ENCODE data around the gene ORC6. TPM values are rescaled to one million over a fixed set of nuclear protein-coding genes. Genes with fewer than 3 reads are reported as not detected.
"Not testable (repeated sequence)": the region's sequence is repeated elsewhere in the genome, so short reads cannot be mapped to it uniquely, and the experiment has no call there.

The ORC6 gene
- total and polyA plus RNA-seq, 2 experiments from 2014 or later, result 15.4 to 15.8 TPM

DNA sequence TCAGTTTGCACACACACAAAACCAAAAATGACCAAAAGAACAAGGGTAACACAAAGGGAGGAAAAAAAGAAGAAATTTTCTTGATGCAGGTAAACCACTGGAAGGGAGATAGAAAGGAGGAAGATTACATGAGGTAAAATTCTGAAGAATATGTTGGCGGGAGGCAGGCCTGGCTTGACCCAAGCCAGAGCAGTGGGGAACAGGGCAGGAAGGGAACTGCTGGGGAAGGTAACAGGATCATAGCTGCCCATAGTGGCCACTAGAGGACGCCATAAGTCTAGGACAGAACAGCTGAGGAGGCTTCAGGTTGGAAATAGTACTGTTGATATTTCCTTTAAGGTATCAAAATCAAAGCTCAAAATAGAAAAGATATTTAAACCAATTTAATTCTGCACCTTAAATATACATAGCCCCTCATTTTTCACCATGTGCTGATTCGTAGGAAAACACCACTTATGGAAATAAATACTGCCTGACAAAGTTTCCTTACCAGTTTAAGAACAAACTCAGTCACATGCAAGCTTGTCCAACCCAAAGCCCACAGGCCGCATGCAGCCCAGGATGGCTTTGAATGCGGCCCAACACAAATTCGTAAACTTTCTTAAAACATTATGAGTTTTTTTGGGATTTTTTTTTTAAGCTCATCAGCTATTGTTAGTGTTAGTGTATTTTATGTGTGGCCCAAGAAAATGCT lies 16.0 kb upstream of the ORC6 start:
- peaks cover 37% of the 10 kb centered on the region for H3K79me2 ChIP-seq
- TF ChIP-seq EZH2 (IDR thresholded peaks at IDR 0.05; ENCODE audit: borderline replicate concordance) (no peak), EZH2phosphoT487 (IDR thresholded peaks at IDR 0.05; ENCODE audit: low read depth, severe bottlenecking, unreplicated experiment) (no peak)
- TF ChIP-seq, protein P1, sequence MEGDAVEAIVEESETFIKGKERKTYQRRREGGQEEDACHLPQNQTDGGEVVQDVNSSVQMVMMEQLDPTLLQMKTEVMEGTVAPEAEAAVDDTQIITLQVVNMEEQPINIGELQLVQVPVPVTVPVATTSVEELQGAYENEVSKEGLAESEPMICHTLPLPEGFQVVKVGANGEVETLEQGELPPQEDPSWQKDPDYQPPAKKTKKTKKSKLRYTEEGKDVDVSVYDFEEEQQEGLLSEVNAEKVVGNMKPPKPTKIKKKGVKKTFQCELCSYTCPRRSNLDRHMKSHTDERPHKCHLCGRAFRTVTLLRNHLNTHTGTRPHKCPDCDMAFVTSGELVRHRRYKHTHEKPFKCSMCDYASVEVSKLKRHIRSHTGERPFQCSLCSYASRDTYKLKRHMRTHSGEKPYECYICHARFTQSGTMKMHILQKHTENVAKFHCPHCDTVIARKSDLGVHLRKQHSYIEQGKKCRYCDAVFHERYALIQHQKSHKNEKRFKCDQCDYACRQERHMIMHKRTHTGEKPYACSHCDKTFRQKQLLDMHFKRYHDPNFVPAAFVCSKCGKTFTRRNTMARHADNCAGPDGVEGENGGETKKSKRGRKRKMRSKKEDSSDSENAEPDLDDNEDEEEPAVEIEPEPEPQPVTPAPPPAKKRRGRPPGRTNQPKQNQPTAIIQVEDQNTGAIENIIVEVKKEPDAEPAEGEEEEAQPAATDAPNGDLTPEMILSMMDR (IDR thresholded peaks at IDR 0.05; ENCODE audit: poor library complexity), result peak; percentile 84
- WGBS (ENCODE audit: low lambda C conversion rate, missing lambda C conversion rate), result 66% methylated on average over 6 of the region's 6 CpGs
- peaks cover 6% of the 10 kb centered on the region for H4K20me1 ChIP-seq (ENCODE audit: insufficient read depth, poor library complexity, severe bottlenecking)
- H3K27me3 ChIP-seq, result no peaks in the 10 kb centered on the region
- H3K27ac ChIP-seq, result no peak overlapping the region
- H3K9me2 ChIP-seq (replicated peaks; ENCODE audit: insufficient read depth), result no peaks in the 10 kb centered on the region
- H3K9me3 ChIP-seq (ENCODE audit: low read depth), result no peaks in the 10 kb centered on the region
- H3K4me3 ChIP-seq, result no peak overlapping the region
- peaks cover 5% of the 10 kb centered on the region for H3K36me3 ChIP-seq (replicated peaks; ENCODE audit: insufficient read depth, low read depth)
- peak; percentile 80 for DNase-seq (ENCODE audit: low spot score)
- no peak overlapping the region for H3K4me2 ChIP-seq
- H3K4me1 ChIP-seq (ENCODE audit: insufficient read depth), result peaks cover 6% of the 10 kb centered on the region
- H2AFZ ChIP-seq, result no peak overlapping the region

DNA sequence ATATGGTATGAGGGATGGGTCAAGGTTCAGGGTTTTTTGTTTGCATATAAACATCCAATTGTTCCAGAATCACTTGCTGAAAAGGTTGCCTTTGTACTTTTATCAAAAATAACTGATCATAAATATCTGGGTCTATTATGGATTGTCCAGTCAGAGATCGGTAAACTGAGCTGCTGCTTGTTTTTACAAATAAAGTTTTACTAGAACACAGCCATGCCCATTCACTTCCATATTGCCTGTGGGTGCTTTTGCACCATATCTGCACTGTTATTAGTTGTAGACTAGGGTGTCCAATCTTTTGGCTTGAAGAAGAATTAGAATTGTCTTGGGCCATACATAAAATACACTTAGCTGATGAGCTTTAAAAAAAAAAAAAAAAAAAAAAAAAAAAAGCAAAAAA lies 11.5 kb upstream of the ORC6 start:
- not testable (repeated sequence) for H3K27me3 ChIP-seq; H3K36me3 ChIP-seq (replicated peaks; ENCODE audit: insufficient read depth, low read depth); H3K4me1 ChIP-seq (ENCODE audit: insufficient read depth); H3K4me3 ChIP-seq; DNase-seq (ENCODE audit: low spot score); H3K4me2 ChIP-seq; H3K27ac ChIP-seq; H2AFZ ChIP-seq; H3K9me3 ChIP-seq (ENCODE audit: low read depth); H4K20me1 ChIP-seq (ENCODE audit: insufficient read depth, poor library complexity, severe bottlenecking); H3K9me2 ChIP-seq (replicated peaks; ENCODE audit: insufficient read depth)
- peaks cover 46% of the 10 kb centered on the region for H3K79me2 ChIP-seq
- 92% methylated on average over 1 of the region's 1 CpG for WGBS (ENCODE audit: low lambda C conversion rate, missing lambda C conversion rate)

DNA sequence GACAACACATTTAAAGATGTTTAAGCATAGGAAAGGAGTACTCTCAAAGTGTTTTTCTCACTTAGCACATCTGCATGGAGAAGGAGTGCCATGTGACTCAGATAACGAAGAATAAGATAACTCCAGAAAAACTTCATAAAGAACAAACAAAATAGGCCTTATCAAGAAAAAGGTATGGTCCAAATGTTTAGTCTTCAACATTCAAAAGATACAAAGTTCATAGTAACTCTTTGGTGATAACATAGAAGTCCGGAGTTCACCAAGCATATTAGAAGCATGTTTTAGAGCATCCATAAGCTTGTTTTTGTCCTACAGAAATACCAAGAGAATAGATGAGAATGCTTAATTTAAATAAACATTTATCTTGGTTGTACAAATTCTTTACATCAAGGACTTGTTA lies 7.6 kb upstream of the ORC6 start:
- DNase-seq (ENCODE audit: low spot score); H3K27me3 ChIP-seq; H3K4me3 ChIP-seq; H2AFZ ChIP-seq; H3K9me3 ChIP-seq (ENCODE audit: low read depth); H3K36me3 ChIP-seq (replicated peaks; ENCODE audit: insufficient read depth, low read depth); H3K9me2 ChIP-seq (replicated peaks; ENCODE audit: insufficient read depth): not testable (repeated sequence)
- 49% methylated on average over 2 of the region's 2 CpGs for WGBS (ENCODE audit: low lambda C conversion rate, missing lambda C conversion rate)
- peaks cover 23% of the 10 kb centered on the region for H3K4me1 ChIP-seq (ENCODE audit: insufficient read depth)
- peaks cover 77% of the 10 kb centered on the region for H3K79me2 ChIP-seq
- H3K27ac ChIP-seq, result peak overlapping the region; percentile 2
- peak overlapping the region; percentile 78 for H3K4me2 ChIP-seq
- H4K20me1 ChIP-seq (ENCODE audit: insufficient read depth, poor library complexity, severe bottlenecking), result peaks cover 38% of the 10 kb centered on the region

DNA sequence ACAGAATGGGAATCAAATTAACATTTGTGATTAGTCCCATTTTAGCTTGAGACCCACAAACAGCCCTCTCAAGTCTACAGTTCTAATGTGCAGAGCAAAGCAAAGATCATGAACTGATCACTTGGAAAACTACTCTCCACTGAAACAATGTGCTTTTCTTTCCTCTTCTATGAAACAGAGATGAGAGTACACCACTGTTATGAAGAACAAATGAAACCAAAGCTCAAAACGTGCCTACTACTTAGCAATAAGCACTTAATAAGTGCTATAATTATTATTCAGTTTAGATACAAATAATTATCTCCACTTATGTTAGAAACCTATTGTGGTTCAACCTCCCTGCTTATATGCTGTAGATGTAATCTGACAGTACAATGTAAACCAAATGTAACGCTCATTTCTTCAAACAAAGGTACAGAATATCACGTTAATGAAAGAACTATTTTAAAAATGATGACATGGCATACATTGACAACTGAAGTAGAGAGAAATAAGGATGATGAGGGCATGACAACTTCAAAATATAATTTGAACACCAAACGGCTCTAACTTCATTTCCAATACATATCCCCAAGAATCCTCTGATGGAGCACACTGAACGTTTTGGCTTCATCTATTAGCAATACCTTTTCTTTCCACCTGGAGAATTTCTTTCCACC lies 2.5 kb upstream of the ORC6 start:
- TF ChIP-seq, protein P1 (IDR thresholded peaks at IDR 0.05; ENCODE audit: poor library complexity), result no peak
- no peak for TF ChIP-seq EZH2 (IDR thresholded peaks at IDR 0.05; ENCODE audit: borderline replicate concordance)
- no peak for TF ChIP-seq EZH2phosphoT487 (IDR thresholded peaks at IDR 0.05; ENCODE audit: low read depth, severe bottlenecking, unreplicated experiment)
- Histone ChIP-seq H3K9me3 (ENCODE audit: low read depth) (no peaks in the 10 kb centered on the region), H3K4me3 (peak overlapping the region; percentile 24), H3K27ac (no peak overlapping the region), H3K9me2 (replicated peaks; ENCODE audit: insufficient read depth) (no peaks in the 10 kb centered on the region), H3K4me1 (ENCODE audit: insufficient read depth) (peaks cover 27% of the 10 kb centered on the region), H4K20me1 (ENCODE audit: insufficient read depth, poor library complexity, severe bottlenecking) (peaks cover 50% of the 10 kb centered on the region), H3K27me3 (no peaks in the 10 kb centered on the region), H3K79me2 (peaks cover 70% of the 10 kb centered on the region), H2AFZ (no peak overlapping the region), H3K36me3 (replicated peaks; ENCODE audit: insufficient read depth, low read depth) (no peaks in the 10 kb centered on the region), H3K4me2 (peak overlapping the region; percentile 78)
- 50% methylated on average over 5 of the region's 5 CpGs for WGBS (ENCODE audit: low lambda C conversion rate, missing lambda C conversion rate)
- DNase-seq (ENCODE audit: low spot score), result no peak

Data from hepatocyte (in vitro differentiated cells).